ENCODE data around the gene SREK1.

Gene SREK1

DNA sequence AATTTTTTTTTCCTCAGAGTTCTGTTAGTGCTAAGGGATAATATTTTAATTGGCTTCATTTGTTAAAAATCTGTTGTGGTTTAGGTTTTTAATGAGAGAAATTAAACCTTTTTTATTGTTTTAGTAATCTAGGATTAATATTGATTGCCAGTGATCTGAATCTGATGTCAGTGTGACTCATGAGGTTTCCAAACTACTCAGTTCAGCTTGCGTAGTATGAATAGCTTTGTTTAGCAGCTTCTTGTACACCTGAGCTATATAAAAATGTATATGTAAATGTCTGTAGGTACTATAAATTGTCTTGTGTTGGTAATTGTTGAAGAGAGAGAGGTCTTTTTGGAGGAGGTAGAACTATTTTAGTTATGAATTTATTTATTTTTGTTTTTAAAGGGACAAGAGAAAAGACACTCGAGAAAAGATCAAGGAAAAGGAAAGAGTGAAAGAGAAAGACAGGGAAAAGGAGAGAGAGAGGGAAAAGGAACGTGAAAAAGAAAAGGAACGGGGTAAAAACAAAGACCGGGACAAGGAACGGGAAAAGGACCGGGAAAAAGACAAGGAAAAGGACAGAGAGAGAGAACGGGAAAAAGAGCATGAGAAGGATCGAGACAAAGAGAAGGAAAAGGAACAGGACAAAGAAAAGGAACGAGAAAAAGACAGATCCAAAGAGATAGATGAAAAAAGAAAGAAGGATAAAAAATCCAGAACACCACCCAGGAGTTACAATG lies 26.3 kb downstream of the SREK1 start:
- no peak for TF ChIP-seq USF1 (IDR thresholded peaks at IDR 0.05)

GRCh38 chr5:66171349-66172344 lies 27.5 kb downstream of the SREK1 start:
- TF ChIP-seq RAD21 (IDR thresholded peaks at IDR 0.05; ENCODE audit: low read depth) (peak; percentile 48), CEBPB (IDR thresholded peaks at IDR 0.05) (no peak)

DNA sequence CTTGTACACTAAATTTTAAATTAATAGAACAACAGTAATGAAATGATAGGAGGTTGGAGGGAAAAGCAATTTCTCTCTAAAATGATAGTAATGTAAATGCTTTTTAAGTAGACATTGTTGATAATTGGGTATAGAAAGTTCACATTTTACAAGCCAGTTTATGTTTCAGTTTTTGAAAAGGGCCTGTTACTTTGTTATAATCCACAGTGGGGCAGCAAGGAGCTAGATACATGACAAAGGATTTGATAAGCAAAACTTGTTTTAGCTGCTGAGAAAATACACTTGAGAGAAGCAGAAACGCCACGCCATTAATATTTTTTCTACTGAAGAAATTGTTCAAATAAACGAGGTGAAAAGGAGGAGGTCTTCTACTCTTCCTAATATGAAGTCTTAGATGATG lies 30.2 kb downstream of the SREK1 start:
- TF ChIP-seq TEAD4 (IDR thresholded peaks at IDR 0.05) = no peak
- peak; percentile 12; the same call in 1 of the 2 replicates for TF ChIP-seq RAD21 (IDR thresholded peaks at IDR 0.05; ENCODE audit: low read depth)

GRCh38 chr5:66178799-66179198 lies 34.7 kb downstream of the SREK1 start:
- TF ChIP-seq TCF12 (IDR thresholded peaks at IDR 0.05; ENCODE audit: low read depth) (no peak), CREB1 (IDR thresholded peaks at IDR 0.05; ENCODE audit: low read depth) (no peak), CEBPB (IDR thresholded peaks at IDR 0.05) (no peak), EGR1 (IDR thresholded peaks at IDR 0.05) (no peak)
- TF ChIP-seq, protein P1, sequence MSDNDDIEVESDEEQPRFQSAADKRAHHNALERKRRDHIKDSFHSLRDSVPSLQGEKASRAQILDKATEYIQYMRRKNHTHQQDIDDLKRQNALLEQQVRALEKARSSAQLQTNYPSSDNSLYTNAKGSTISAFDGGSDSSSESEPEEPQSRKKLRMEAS (IDR thresholded peaks at IDR 0.05) = no peak

GRCh38 chr5:66179297-66180051 lies 35.4 kb downstream of the SREK1 start:
- no peak for TF ChIP-seq FOXM1 (IDR thresholded peaks at IDR 0.05; ENCODE audit: borderline replicate concordance, low read depth)
- TF ChIP-seq YY1 (IDR thresholded peaks at IDR 0.05; ENCODE audit: low read depth) = no peak
- no peak for TF ChIP-seq EP300 (IDR thresholded peaks at IDR 0.05; ENCODE audit: borderline replicate concordance)
- TF ChIP-seq TCF12 (IDR thresholded peaks at IDR 0.05; ENCODE audit: low read depth) = no peak
- no peak for TF ChIP-seq CREB1 (IDR thresholded peaks at IDR 0.05; ENCODE audit: low read depth)
- no peak for TF ChIP-seq RAD21 (IDR thresholded peaks at IDR 0.05; ENCODE audit: low read depth)
- TF ChIP-seq EGR1 (IDR thresholded peaks at IDR 0.05) = no peak
- no peak for TF ChIP-seq NFIC (IDR thresholded peaks at IDR 0.05)
- TF ChIP-seq CEBPB (IDR thresholded peaks at IDR 0.05) = no peak
- no peak for TF ChIP-seq USF1 (IDR thresholded peaks at IDR 0.05)
- TF ChIP-seq, protein P1 (IDR thresholded peaks at IDR 0.05) = no peak
- TF ChIP-seq ZBTB7A (IDR thresholded peaks at IDR 0.05; ENCODE audit: low read depth) = no peak
- no peak for TF ChIP-seq TEAD4 (IDR thresholded peaks at IDR 0.05)
- no peak for TF ChIP-seq TAF1 (IDR thresholded peaks at IDR 0.05; ENCODE audit: low read depth)
- no peak for TF ChIP-seq REST (IDR thresholded peaks at IDR 0.05; ENCODE audit: low read depth)

DNA sequence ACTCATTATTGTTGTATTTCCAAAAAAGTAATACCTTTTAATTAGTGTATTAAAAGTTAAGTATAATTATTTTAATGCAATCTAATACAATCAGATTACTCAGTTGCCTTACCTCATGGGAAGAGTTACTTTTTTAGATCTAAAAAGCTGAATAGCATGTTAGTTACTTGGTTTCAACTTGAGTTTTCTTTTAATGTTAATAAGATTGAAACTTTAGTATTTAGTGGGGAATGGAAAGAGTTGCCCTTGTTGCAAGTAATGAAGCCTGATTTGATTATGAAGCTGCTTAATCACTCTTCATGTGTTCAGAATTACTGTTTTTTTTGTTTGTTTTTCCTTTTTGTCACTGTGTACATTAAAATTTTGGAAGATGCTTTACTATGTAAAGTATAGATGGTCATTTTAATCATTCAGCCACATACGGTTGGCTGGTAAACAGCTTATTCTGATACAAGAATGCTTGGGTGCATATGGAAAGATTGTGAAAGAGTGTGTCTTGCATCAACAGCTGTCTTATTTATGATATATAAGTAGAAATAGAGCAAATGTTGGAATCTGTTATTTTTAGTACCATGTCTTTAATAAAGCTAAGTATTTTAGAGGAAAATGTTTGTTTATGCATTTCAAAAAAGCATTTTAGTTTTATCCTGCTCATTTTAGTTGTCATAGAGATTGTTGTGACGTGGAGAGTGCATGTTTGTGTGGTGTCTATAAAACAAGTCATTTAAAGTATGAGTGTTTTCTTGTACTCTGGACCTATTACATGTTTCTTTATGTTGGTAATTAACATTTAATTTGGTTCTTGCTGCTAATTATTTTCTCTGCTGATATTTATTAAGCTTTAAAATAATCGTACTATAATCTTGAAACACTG lies 36.4 kb downstream of the SREK1 start:
- TF ChIP-seq ZBTB7A (IDR thresholded peaks at IDR 0.05; ENCODE audit: low read depth) (no peak), TAF1 (IDR thresholded peaks at IDR 0.05; ENCODE audit: low read depth) (no peak), USF1 (IDR thresholded peaks at IDR 0.05) (no peak), EP300 (IDR thresholded peaks at IDR 0.05; ENCODE audit: borderline replicate concordance) (no peak), FOXM1 (IDR thresholded peaks at IDR 0.05; ENCODE audit: borderline replicate concordance, low read depth) (no peak), EGR1 (IDR thresholded peaks at IDR 0.05) (no peak), CREB1 (IDR thresholded peaks at IDR 0.05; ENCODE audit: low read depth) (no peak), YY1 (IDR thresholded peaks at IDR 0.05; ENCODE audit: low read depth) (no peak), TCF12 (IDR thresholded peaks at IDR 0.05; ENCODE audit: low read depth) (no peak), TEAD4 (IDR thresholded peaks at IDR 0.05) (no peak)
- TF ChIP-seq, protein P1 (IDR thresholded peaks at IDR 0.05) = no peak

All from Ishikawa (cell line).